K562 (cell line): ENCODE data around the gene STUB1. TPM values are rescaled to one million over a fixed set of nuclear protein-coding genes. Genes with fewer than 3 reads are reported as not detected.

Source experiments
- CBX1 ChIP-seq: sonication (generic); IDR thresholded peaks from 2 replicates; pipeline ENCODE4 v1.6.1; 2016; ENCODE audit warnings: antibody characterized with exemption, low read depth, mild to moderate bottlenecking
- EP300 ChIP-seq: IDR thresholded peaks from 2 replicates; pipeline ENCODE4 v1.6.1; 2012; ENCODE audit warnings: low read length, improper control_type of control experiment
- FOXP4 ChIP-seq: sonication (generic); formaldehyde crosslinking; IDR thresholded peaks from 2 replicates; pipeline ENCODE4 v1.8.0; 2022; ENCODE audit warnings: mild to moderate bottlenecking, missing genetic modification reagents, borderline replicate concordance
- HNRNPH1 ChIP-seq: fragments of 200-400 bp; formaldehyde crosslinking; optimal IDR thresholded peaks from 2 replicates; pipeline ENCODE3; 2017; ENCODE audit warnings: low read depth, mild to moderate bottlenecking, low read length, moderate library complexity
- MAZ ChIP-seq, 2 experiments: fragments of 450-650 bp in 1 of 2; sonication (generic) in 1 of 2; formaldehyde crosslinking; IDR thresholded peaks in 1 of 2; conservative IDR thresholded peaks in 1 of 2; 2 replicates each; pipeline versions ENCODE4 v1.4.0 to v1.5.0; 2020; ENCODE audit warnings: mild to moderate bottlenecking in 1 of 2, missing genetic modification reagents in 1 of 2
- MIER1 ChIP-seq: fragments of 450-650 bp; IDR thresholded peaks from 2 replicates; pipeline ENCODE4 v1.6.1; 2016; ENCODE audit warnings: antibody characterized with exemption, mild to moderate bottlenecking, low read depth
- MTA3 ChIP-seq: fragments of 450-650 bp; formaldehyde crosslinking; IDR thresholded peaks from 2 replicates; pipeline ENCODE4 v1.6.1; 2017; ENCODE audit warnings: mild to moderate bottlenecking, borderline replicate concordance
- MTF1 ChIP-seq: fragments of 250-450 bp; sonication (Bioruptor Pico); IDR thresholded peaks from 2 replicates; pipeline ENCODE4 v1.9.0; 2021; ENCODE audit warnings: moderate library complexity, mild to moderate bottlenecking, inconsistent platforms, borderline replicate concordance
- RAD21 ChIP-seq, 2 experiments: fragments of 250-450 bp in 1 of 2; fragments of 450-650 bp in 1 of 2; sonication (Bioruptor Pico) in 1 of 2; formaldehyde crosslinking in 1 of 2; IDR thresholded peaks in 1 of 2; conservative IDR thresholded peaks in 1 of 2; 2 replicates each; pipeline versions ENCODE4 v1.4.0 to v1.8.0; 2020 to 2022; ENCODE audit warnings: mild to moderate bottlenecking in 2 of 2, moderate library complexity in 1 of 2
- RREB1 ChIP-seq: fragments of 250-450 bp; sonication (Bioruptor Pico); IDR thresholded peaks from 2 replicates; pipeline ENCODE4 v1.4.0; 2020
- SMARCA5 ChIP-seq: fragments of 450-650 bp; IDR thresholded peaks from 2 replicates; pipeline ENCODE4 v1.6.1; 2016
- TCF7 ChIP-seq: sonication (generic); IDR thresholded peaks from 2 replicates; pipeline ENCODE4 v1.6.1; 2016; ENCODE audit warnings: antibody characterized with exemption, borderline replicate concordance
- TGIF2 ChIP-seq: sonication (generic); formaldehyde crosslinking; IDR thresholded peaks from 2 replicates; pipeline ENCODE4 v1.8.1; 2022; ENCODE audit warnings: mild to moderate bottlenecking, missing genetic modification reagents, moderate library complexity
- TOE1 ChIP-seq, 2 experiments: fragments of 450-650 bp in 1 of 2; sonication (generic) in 1 of 2; formaldehyde crosslinking in 1 of 2; IDR thresholded peaks; 2 replicates each; pipeline versions ENCODE4 v1.7.1 to v1.8.0; 2016 to 2022; ENCODE audit warnings: borderline replicate concordance in 2 of 2, mild to moderate bottlenecking in 2 of 2, antibody characterized with exemption in 1 of 2, inconsistent platforms in 1 of 2, low read depth in 1 of 2, missing genetic modification reagents in 1 of 2, moderate library complexity in 1 of 2
- ZBTB33 ChIP-seq: sonication (generic); formaldehyde crosslinking; IDR thresholded peaks from 2 replicates; pipeline ENCODE4 v1.8.1; 2023; ENCODE audit warnings: mild to moderate bottlenecking, missing genetic modification reagents
- ZNF239 ChIP-seq: fragments of 250-450 bp; sonication (Bioruptor Pico); IDR thresholded peaks from 2 replicates; pipeline ENCODE4 v1.4.0; 2020; ENCODE audit warnings: mild to moderate bottlenecking
- ZNF77 ChIP-seq: fragments of 250-450 bp; sonication (Bioruptor Pico); IDR thresholded peaks from 2 replicates; pipeline ENCODE4 v1.5.0; 2020
- polyA plus RNA-seq, 8 experiments: library from polyadenylated mRNA; depleted of rRNA in 4 of 8; stranded (reverse) in 5 of 8; unstranded in 3 of 8; fragments of >200 nt; fragmentation: Nextera tagmentation in 2 of 8; fragmentation: Illumina TruSeq in 1 of 8; extraction: Ambion mirVana in 2 of 8; extraction: Trizol in 1 of 8; gene quantifications; 2 replicates each; pipeline versions ENCODE4 v1.2.1 to v1.2.3, GENCODE V29; 2011 to 2014; ENCODE audit warnings: inconsistent platforms in 1 of 8, missing spikeins in 1 of 8
- total RNA-seq, 7 experiments: library from RNA; depleted of rRNA in 6 of 7; stranded (reverse); fragments of >200 nt in 6 of 7; fragmentation: Illumina TruSeq in 2 of 7; extraction: Trizol in 2 of 7; gene quantifications; 2 replicates each; pipeline versions ENCODE4 v1.2.1 to v1.2.3, GENCODE V29; 2011 to 2021; ENCODE audit warnings: low replicate concordance in 1 of 7

STUB1 gene
- total and polyA plus RNA-seq, 9 of the 15 experiments (the other 6 are each of a cell fraction or from before 2014, with no cell fraction given) = 10.6 to 251 (median 152) TPM

- TF ChIP-seq RREB1 (CRISPR knock-in tag) = 0 out of 2 replicates have a peak, but pooled peaks have one; percentile 18
- TF ChIP-seq RAD21 (CRISPR knock-in tag; conservative IDR thresholded peaks at IDR 0.05 in 1 of 2, IDR thresholded peaks at IDR 0.05 in 1 of 2) = no peak; a peak in 1 of 4 replicates
- peak; percentile 86; the same call in 1 of the 2 replicates for TF ChIP-seq MTA3
- no peak for TF ChIP-seq TCF7
- TF ChIP-seq CBX1 = peak; percentile 16; the same call in 1 of the 2 replicates
- TF ChIP-seq HNRNPH1 = no peak
- TF ChIP-seq TOE1 (IDR thresholded peaks at IDR 0.05; ENCODE audit: borderline replicate concordance) = no peak
- peak; percentile 96; the same call in 1 of the 2 replicates for TF ChIP-seq TOE1 (CRISPR knock-in tag; IDR thresholded peaks at IDR 0.05; ENCODE audit: borderline replicate concordance, low read depth)
- TF ChIP-seq SMARCA5 = no peak
- TF ChIP-seq EP300 = no peak
- TF ChIP-seq MTF1 (CRISPR knock-in tag) = no peak
- no peak; the same call in 1 of the 2 replicates for TF ChIP-seq FOXP4 (CRISPR knock-in tag)
- no peak for TF ChIP-seq ZNF77 (CRISPR knock-in tag)
- TF ChIP-seq ZBTB33 = no peak; the same call in 1 of the 2 replicates
- no peak for TF ChIP-seq MIER1
- peak in 1 of 2 experiments; percentile 90 for TF ChIP-seq MAZ (CRISPR knock-in tag; conservative IDR thresholded peaks at IDR 0.05 in 1 of 2, IDR thresholded peaks at IDR 0.05 in 1 of 2)
- TF ChIP-seq ZNF239 = no peak
- no peak for TF ChIP-seq TGIF2
Observed at GRCh38 chr16:720990-721764, 41.0 kb downstream of the STUB1 start, which contains the start of gene ANTKMT (continued).
